ENCODE measurements around the gene CDK5.

DNA sequence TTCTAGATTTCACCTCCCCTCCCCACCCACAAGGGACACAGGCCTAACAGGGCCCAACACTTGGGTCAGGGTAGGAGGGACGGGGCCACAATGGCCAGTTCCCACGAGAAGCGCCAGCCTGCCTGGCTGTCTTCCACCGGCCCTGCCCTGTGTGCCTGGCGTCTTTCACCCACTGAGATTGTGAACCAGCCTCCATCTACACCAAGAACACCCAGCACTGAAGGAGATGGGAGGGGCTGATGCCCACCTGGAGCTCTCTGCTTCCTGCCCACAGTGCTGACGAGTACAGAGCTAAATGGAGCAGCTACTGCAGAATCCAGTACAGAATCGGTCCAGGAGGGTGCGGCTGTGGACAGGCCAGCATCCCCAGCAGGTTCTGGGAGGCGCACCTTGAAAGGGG is 11.7 kb downstream of the CDK5 start:
- TF ChIP-seq, protein P1, sequence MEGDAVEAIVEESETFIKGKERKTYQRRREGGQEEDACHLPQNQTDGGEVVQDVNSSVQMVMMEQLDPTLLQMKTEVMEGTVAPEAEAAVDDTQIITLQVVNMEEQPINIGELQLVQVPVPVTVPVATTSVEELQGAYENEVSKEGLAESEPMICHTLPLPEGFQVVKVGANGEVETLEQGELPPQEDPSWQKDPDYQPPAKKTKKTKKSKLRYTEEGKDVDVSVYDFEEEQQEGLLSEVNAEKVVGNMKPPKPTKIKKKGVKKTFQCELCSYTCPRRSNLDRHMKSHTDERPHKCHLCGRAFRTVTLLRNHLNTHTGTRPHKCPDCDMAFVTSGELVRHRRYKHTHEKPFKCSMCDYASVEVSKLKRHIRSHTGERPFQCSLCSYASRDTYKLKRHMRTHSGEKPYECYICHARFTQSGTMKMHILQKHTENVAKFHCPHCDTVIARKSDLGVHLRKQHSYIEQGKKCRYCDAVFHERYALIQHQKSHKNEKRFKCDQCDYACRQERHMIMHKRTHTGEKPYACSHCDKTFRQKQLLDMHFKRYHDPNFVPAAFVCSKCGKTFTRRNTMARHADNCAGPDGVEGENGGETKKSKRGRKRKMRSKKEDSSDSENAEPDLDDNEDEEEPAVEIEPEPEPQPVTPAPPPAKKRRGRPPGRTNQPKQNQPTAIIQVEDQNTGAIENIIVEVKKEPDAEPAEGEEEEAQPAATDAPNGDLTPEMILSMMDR (IDR thresholded peaks at IDR 0.05 in 4 of 5, conservative IDR thresholded peaks at IDR 0.05 in 1 of 5), result no peak
- no peak for TF ChIP-seq POLR2A (IDR thresholded peaks at IDR 0.05)
